Measurements from ENCODE around the gene ARHGAP4.

GRCh38 chrX:153913211-153913610 lies 12.9 kb downstream of the ARHGAP4 start:
- no peak for TF ChIP-seq CTCF (IDR thresholded peaks at IDR 0.05)
- no peak for TF ChIP-seq POLR2A (IDR thresholded peaks at IDR 0.05)
